GOT3 (cell line): ENCODE measurements around the gene PDIA6.
"Not testable (repeated sequence)": the region's sequence is repeated elsewhere in the genome, so short reads cannot be mapped to it uniquely, and the experiment has no call there.

Source experiments
- DNase-seq: peaks from one replicate; lab custom pipeline; 2025; ENCODE audit warnings: mixed read lengths; lab: John Stamatoyannopoulos, UW

Gene PDIA6

GRCh38 chr2:10780821-10781220 lies 31.8 kb downstream of the PDIA6 start:
- not testable (repeated sequence) for DNase-seq

- no peak for DNase-seq
Measured at GRCh38 chr2:10780491-10780820, 32.1 kb downstream of the PDIA6 start.

GRCh38 chr2:10779776-10780490 lies 32.7 kb downstream of the PDIA6 start:
- no peak for DNase-seq

GRCh38 chr2:10778724-10779115 lies 33.9 kb downstream of the PDIA6 start:
- no peak for DNase-seq

GRCh38 chr2:10777842-10778723 lies 34.5 kb downstream of the PDIA6 start:
- DNase-seq = no peak

GRCh38 chr2:10777111-10777841 lies 35.3 kb downstream of the PDIA6 start:
- no peak for DNase-seq

GRCh38 chr2:10776231-10776977 lies 36.2 kb downstream of the PDIA6 start:
- no peak for DNase-seq

GRCh38 chr2:10775831-10776230 lies 36.8 kb downstream of the PDIA6 start:
- no peak for DNase-seq

- DNase-seq = no peak
Measured at GRCh38 chr2:10775021-10775780, 37.4 kb downstream of the PDIA6 start.

GRCh38 chr2:10774394-10774793 lies 38.2 kb downstream of the PDIA6 start:
- no peak for DNase-seq

GRCh38 chr2:10773821-10774341 lies 38.7 kb downstream of the PDIA6 start:
- no peak for DNase-seq

- no peak for DNase-seq
Measured at GRCh38 chr2:10772868-10773215, 39.7 kb downstream of the PDIA6 start.

- DNase-seq = no peak
Measured at GRCh38 chr2:10772201-10772867, 40.3 kb downstream of the PDIA6 start.

- no peak for DNase-seq
Measured at GRCh38 chr2:10771786-10772185, 40.8 kb downstream of the PDIA6 start.

- no peak for DNase-seq
Measured at GRCh38 chr2:10770956-10771750, 41.4 kb downstream of the PDIA6 start.

GRCh38 chr2:10768063-10768507 lies 44.5 kb downstream of the PDIA6 start:
- no peak for DNase-seq

GRCh38 chr2:10765914-10766313 lies 46.7 kb downstream of the PDIA6 start:
- no peak for DNase-seq

- DNase-seq = no peak
Measured at GRCh38 chr2:10765461-10765860, 47.1 kb downstream of the PDIA6 start.

GRCh38 chr2:10764896-10765295 lies 47.7 kb downstream of the PDIA6 start:
- DNase-seq = no peak
